Left ventricle myocardium inferior (tissue), 1 donor: Measurements from ENCODE around the gene SLC50A1. TPM values are rescaled to one million over a fixed set of nuclear protein-coding genes. Genes with fewer than 3 reads are reported as not detected.
A peak's percentile ranks its signal among the peaks of the same experiment; 100 is the strongest.

Experiments used
- DNase-seq: peaks from one replicate; pipeline ENCODE4 v3.0.0-alpha.2; 2020
- H3K27ac ChIP-seq: fragments of 200-600 bp; replicated peaks from 2 replicates; pipeline ENCODE4 v1.8.0; 2021
- H3K27me3 ChIP-seq: fragments of 200-600 bp; 2 replicates; pipeline ENCODE4 v1.8.0; 2021; ENCODE audit warnings: low read depth
- H3K36me3 ChIP-seq: fragments of 200-600 bp; 2 replicates; pipeline ENCODE4 v1.8.0; 2021
- H3K4me1 ChIP-seq: fragments of 200-600 bp; 2 replicates; pipeline ENCODE4 v1.8.0; 2021
- H3K4me3 ChIP-seq: fragments of 200-600 bp; 2 replicates; pipeline ENCODE4 v1.8.0; 2021; ENCODE audit warnings: mild to moderate bottlenecking, moderate library complexity
- H3K9me3 ChIP-seq: fragments of 200-600 bp; replicated peaks from 2 replicates; pipeline ENCODE4 v1.8.0; 2021
- intact Hi-C: fragments of 100-400 bp; cut with micrococcal nuclease; formaldehyde crosslinking; loops from one replicate; pipeline ENCODE4 v1.11.0; 2022
- total RNA-seq: library from RNA; stranded (reverse); fragmentation: NEBNext Ultra II Directional; extraction: Animal tissue kit (Norgen Biotek cat#: 25700); gene quantifications from one replicate; pipeline ENCODE4 v1.2.1, GENCODE V29; 2021
- TF ChIP-seq, protein P1 (sequence below): fragments of 200-600 bp; IDR thresholded peaks from 2 replicates; pipeline ENCODE4 v1.8.0; 2021; ENCODE audit warnings: antibody characterized with exemption, mild to moderate bottlenecking, borderline replicate concordance
- donor health status: DM: no; HTN: yes; CAD: no; lungs with severe emphysema.

The SLC50A1 gene
- total RNA-seq, 1 donor from 2014 or later, result 8.2 TPM

DNA sequence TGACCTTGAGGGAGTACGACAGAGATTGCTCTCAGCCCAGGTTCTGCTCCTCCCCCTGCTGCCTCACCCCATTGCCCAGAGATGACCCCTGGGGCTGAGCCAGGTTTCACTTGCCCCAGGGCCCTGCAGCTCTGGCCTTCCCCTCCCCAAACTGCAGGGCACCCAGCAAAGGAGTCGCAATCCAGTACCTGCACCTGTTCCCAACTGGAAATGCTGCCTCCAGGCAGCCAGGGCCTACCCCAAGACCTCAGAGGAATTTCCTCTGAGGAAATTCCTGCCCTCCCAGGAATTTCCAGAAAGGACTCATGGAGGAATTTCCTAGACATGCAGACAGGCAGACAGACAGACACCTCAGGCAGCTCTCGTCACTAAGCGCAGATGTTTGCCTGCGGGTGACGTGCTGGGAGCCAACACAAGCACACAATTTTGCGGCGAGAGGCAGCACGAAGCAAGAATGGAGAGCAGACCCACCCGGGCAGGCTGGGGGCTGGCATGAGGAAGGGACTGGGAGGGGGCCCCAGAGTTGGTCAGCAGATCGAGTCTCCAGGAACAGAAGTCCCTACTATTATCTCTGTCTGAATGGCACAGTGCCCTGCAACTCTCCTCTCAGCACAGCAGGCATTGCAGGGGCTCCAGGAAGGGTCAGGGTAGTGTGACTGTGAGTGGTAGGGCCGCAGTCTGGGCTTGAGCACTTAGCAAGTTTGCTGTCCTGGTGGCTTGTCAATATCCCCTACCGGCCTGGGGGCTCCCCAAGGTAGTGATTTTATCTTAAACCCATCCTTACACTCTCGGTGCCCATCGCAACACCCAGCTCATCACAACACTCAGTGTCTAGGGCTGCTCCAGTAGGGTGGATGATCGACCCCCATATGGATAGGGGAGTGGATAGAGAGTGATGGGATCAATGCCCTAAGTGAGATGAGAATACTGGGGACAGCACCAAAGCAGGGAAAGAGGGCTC is 10.9 kb upstream of the SLC50A1 start:
- no peaks in the 10 kb centered on the region for H3K36me3 ChIP-seq
- H3K4me3 ChIP-seq, result no peak overlapping the region
- no peaks in the 10 kb centered on the region for H3K9me3 ChIP-seq
- peaks cover 57% of the 10 kb centered on the region for H3K4me1 ChIP-seq
- no peak for DNase-seq
- no peaks in the 10 kb centered on the region for H3K27me3 ChIP-seq
- peak overlapping the region; percentile 62 for H3K27ac ChIP-seq
- intact Hi-C loops, result loop anchor here (5.0 kb wide), 1 partner anchor 32 kb away; no protein-coding TSS in a partner anchor
- TF ChIP-seq, protein P1, sequence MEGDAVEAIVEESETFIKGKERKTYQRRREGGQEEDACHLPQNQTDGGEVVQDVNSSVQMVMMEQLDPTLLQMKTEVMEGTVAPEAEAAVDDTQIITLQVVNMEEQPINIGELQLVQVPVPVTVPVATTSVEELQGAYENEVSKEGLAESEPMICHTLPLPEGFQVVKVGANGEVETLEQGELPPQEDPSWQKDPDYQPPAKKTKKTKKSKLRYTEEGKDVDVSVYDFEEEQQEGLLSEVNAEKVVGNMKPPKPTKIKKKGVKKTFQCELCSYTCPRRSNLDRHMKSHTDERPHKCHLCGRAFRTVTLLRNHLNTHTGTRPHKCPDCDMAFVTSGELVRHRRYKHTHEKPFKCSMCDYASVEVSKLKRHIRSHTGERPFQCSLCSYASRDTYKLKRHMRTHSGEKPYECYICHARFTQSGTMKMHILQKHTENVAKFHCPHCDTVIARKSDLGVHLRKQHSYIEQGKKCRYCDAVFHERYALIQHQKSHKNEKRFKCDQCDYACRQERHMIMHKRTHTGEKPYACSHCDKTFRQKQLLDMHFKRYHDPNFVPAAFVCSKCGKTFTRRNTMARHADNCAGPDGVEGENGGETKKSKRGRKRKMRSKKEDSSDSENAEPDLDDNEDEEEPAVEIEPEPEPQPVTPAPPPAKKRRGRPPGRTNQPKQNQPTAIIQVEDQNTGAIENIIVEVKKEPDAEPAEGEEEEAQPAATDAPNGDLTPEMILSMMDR, result no peak

DNA sequence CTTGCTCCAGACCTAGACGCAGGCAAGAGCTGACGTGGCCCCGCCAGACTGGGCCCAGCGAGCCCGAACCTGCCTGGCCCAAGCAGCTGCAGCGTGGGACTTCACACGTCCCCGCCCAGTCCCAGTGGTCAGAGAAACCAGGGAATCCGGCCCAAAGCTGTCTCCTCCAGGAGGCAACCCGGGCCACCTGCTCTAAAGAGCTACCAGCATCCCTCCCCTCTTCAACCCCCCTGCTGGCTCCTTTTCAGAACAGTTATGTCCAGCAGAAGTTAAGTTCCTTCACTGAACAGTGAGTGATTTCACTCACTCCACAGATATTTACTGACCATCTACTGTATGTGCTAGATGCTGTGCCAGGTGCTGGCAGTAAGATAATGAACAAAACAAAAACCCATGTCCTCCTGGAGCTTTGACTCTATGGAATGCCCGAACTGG is 10.1 kb upstream of the SLC50A1 start:
- H3K4me3 ChIP-seq, result no peak overlapping the region
- intact Hi-C loops, result loop anchor here (5.0 kb wide), 1 partner anchor 33 kb away; no protein-coding TSS in a partner anchor

DNA sequence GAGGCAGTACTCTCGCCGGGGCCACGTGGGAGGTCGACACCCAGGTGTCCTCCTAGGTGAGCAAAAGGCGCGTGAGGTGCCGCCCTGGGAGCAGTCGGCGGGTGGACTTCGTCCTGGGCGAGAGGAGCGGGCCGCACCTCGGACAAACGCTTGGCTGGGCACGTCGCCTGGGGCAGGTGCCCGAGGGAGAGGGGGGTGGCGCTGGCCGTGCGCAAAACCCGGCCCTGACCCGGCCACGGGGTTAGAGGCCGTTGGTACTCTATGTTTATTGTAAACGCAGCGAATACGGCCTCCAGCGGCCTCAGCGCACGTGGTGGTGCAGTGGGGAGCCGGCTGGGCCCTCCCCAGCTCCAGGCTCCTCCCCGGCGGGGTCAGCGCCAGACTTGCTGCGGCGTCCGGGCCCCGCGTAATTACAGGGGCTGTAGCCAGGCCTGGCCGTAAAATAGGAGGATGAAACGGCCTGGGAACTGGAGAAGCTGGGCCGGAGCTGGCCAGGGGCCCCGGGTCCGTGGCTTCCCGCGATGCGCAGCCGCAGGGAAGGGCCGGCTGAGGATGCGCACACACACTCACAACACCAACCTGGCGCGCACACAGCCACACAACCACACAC is 9.6 kb upstream of the SLC50A1 start:
- H3K4me3 ChIP-seq, result peak overlapping the region; percentile 87
- DNase-seq, result peak; percentile 56
- intact Hi-C loops, result loop anchor here (5.0 kb wide), 1 partner anchor 34 kb away; no protein-coding TSS in a partner anchor
- TF ChIP-seq, protein P1, result no peak
- peaks cover 70% of the 10 kb centered on the region for H3K4me1 ChIP-seq
- H3K27ac ChIP-seq, result peak overlapping the region; percentile 95
- H3K27me3 ChIP-seq, result no peaks in the 10 kb centered on the region
- no peaks in the 10 kb centered on the region for H3K9me3 ChIP-seq
- H3K36me3 ChIP-seq, result peaks cover under 1% of the 10 kb centered on the region

More for the DNA sequence above, 10.1 kb upstream of the SLC50A1 start:
- Histone ChIP-seq H3K36me3 (no peaks in the 10 kb centered on the region), H3K4me1 (peaks cover 65% of the 10 kb centered on the region), H3K9me3 (no peaks in the 10 kb centered on the region), H3K27ac (peak overlapping the region; percentile 95), H3K27me3 (no peaks in the 10 kb centered on the region)
- no peak for DNase-seq
- TF ChIP-seq, protein P1, result no peak

DNA sequence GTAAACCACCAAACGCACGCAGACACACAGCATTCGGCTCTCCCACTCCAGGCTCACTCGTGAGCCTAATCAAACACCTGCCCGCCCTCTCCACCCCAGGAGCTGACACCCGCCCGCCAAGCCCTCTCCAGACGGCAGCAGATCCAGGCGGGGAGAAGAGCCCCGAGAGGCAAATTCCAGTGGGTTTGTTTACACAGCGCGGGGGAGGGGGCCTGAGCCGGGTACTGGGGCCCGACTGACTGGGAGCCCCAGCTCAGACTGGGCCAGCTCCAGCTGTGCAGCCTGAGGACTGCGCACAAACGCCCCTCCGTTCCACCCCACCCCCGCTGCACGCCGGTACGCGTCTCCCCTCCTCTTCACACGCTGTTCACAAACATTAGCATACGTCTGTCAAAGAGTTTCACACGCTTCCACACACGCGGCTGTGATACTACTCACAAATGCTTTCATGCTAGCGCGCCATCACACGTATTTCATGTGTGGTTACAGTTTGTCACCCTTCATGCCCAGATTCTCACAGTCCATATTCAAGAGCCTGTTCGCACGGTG is 9.0 kb upstream of the SLC50A1 start:
- Histone ChIP-seq H3K27ac (peak overlapping the region; percentile 95), H3K27me3 (no peaks in the 10 kb centered on the region), H3K4me1 (peaks cover 76% of the 10 kb centered on the region), H3K9me3 (no peaks in the 10 kb centered on the region), H3K36me3 (peaks cover 6% of the 10 kb centered on the region), H3K4me3 (peak overlapping the region; percentile 87)
- TF ChIP-seq, protein P1, result no peak
- intact Hi-C loops, result loop anchor here (5.0 kb wide), 1 partner anchor 34 kb away; no protein-coding TSS in a partner anchor
- DNase-seq, result peak; percentile 29
